HUES64 (cell line): Measurements from ENCODE around the gene ANK2.

ENCODE experiments used
- H3K27ac ChIP-seq: 2 replicates; pipeline ENCODE4 v1.7.0; 2013; ENCODE audit warnings: low read depth, low read length, inconsistent platforms
- H3K27me3 ChIP-seq: 2 replicates; pipeline ENCODE4 v1.6.1; 2013; ENCODE audit warnings: mild to moderate bottlenecking, low read length; ENCODE audit not compliant: insufficient read depth
- H3K36me3 ChIP-seq: 2 replicates; pipeline ENCODE4 v1.6.1; 2013; ENCODE audit warnings: mild to moderate bottlenecking, low read length; ENCODE audit not compliant: insufficient read depth
- H3K4me1 ChIP-seq: 2 replicates; pipeline ENCODE4 v1.6.1; 2013; ENCODE audit warnings: mild to moderate bottlenecking, low read length, moderate library complexity; ENCODE audit not compliant: insufficient read depth
- H3K4me3 ChIP-seq: 2 replicates; pipeline ENCODE4 v1.5.1; 2013; ENCODE audit warnings: mild to moderate bottlenecking, low read length, moderate library complexity
- H3K9ac ChIP-seq: 2 replicates; pipeline ENCODE4 v1.6.1; 2013; ENCODE audit warnings: mild to moderate bottlenecking, low read depth, low read length
- H3K9me3 ChIP-seq: 2 replicates; pipeline ENCODE4 v1.6.1; 2013; ENCODE audit warnings: low read depth, low read length; ENCODE audit not compliant: insufficient read depth
- WGBS: fragments of 150-250, 120-280 bp; methylation state at CpG from one replicate; pipeline ENCODE4 v1.1.7; 2013; ENCODE audit warnings: missing lambda C conversion rate; 5-methylcytosine and 5-hydroxymethylcytosine counted together

The ANK2 gene

DNA sequence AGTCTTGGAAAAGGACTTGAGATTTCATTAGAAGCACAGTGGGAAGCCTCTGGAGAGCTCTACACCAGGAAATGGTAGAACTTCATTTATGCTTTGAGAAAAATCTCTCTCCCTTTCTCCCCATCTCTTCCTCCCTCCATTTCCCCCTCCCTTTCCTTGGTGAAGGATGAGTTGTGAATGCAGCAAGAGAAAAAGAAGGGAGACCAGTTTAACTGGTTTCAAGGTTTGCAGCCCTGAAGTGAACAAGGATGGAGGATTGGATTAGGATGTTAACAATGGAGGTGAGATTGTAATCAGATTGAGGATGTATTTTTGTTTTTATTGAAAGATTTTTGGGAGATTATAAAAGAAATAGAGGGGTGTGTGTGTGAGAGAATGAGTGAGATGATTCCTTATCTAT is 99.5 kb downstream of the ANK2 start:
- no peaks in the 10 kb centered on the region for H3K9me3 ChIP-seq
- no peak overlapping the region for H3K27ac ChIP-seq
- no peaks in the 10 kb centered on the region; the same call in 1 of the 2 replicates for H3K36me3 ChIP-seq
- no peak overlapping the region for H3K9ac ChIP-seq
- H3K4me3 ChIP-seq, result no peak overlapping the region
- H3K4me1 ChIP-seq, result peaks cover 46% of the 10 kb centered on the region
- no peaks in the 10 kb centered on the region for H3K27me3 ChIP-seq

DNA sequence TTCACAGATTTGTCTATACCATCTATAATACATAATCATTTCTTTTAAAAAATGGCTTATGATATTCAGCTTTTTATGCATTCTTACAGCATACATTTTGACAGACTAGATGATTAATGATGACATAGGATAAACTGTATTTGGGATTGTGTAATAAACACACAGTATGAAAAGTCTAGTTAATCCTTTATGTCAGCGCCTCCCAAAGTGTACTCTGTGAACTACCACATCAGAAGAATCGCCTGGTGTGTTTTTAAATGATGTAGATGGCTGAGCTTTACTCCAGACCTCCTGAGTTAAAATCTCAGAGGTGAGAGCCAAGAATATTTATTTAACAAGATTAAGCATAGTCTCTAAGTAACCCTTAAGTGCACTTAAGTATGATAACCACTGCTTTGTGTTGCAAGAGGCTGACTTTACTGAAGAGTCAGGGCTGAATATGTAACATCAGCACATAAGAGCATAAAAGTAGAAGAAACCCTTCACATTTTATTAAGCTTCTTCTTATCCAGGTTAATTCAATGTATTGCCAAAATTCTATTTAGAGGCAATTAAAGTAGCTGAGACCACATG is 104.2 kb downstream of the ANK2 start:
- H3K9ac ChIP-seq, result no peak overlapping the region
- no peaks in the 10 kb centered on the region for H3K27me3 ChIP-seq
- H3K4me1 ChIP-seq, result peaks cover 6% of the 10 kb centered on the region
- no peaks in the 10 kb centered on the region; the same call in 1 of the 2 replicates for H3K36me3 ChIP-seq
- no peak overlapping the region for H3K4me3 ChIP-seq
- H3K27ac ChIP-seq, result no peak overlapping the region
- no peaks in the 10 kb centered on the region for H3K9me3 ChIP-seq
- WGBS, result 93% methylated on average over 2 of the region's 2 CpGs

DNA sequence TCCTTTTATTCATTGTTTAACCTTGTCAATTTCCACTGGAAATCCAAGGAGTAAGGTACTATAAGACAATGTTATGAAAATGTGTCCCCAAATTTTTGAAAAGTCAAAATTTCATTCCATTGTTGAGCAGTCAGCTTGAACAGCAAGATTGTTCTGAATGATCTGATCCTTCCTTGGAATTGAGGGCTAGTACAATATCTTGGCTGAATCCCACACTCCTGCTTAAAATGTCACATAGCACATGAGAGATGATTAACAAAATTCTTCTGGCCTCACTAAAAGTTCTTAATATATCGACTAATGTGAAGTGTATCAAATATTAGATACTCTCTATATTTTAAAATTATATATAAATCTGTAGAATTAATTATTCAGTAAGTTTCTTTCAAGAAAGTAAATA is 104.8 kb downstream of the ANK2 start:
- H3K4me1 ChIP-seq, result no peaks in the 10 kb centered on the region
- no peaks in the 10 kb centered on the region; the same call in 1 of the 2 replicates for H3K36me3 ChIP-seq
- no CpG with 5 or more reads among the region's 1 CpG for WGBS
- no peak overlapping the region for H3K4me3 ChIP-seq
- no peak overlapping the region for H3K9ac ChIP-seq
- H3K27ac ChIP-seq, result no peak overlapping the region
- no peaks in the 10 kb centered on the region for H3K27me3 ChIP-seq
- no peaks in the 10 kb centered on the region for H3K9me3 ChIP-seq

DNA sequence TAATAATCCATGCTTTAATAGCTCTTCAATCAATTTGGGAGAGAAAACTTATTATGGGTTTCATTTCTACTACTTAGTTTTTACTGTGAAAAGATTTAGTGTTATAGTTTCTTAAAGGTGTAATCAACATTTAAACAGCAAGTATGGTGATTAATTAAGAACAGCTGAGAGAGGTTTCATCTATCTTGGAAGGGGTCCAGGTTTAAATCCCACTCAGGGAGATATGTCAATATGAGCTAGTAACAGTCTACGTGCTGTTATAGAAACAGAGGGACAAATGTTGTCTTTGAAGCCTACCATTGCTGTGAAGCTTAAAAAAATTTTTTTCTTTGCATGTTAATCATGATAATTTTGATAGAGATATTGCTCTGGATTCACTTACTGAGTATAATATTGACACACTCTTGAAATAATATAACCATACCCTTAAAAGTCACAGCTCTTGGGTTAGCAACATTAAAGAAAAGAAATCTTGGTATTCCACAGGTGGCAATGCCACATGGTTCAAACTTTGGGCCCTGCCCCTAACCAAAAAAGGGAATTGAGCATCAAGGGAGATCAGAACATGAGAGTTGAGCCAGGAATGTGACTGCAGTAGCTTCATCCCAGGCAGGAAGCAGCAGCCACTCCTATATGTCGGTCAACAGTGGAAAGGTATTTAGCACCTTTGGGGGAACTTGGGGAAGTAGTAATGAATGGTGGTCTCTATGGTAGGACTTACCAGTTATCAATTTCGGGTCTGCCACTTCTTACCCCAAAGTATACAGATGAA is 107.8 kb downstream of the ANK2 start:
- no peaks in the 10 kb centered on the region for H3K9me3 ChIP-seq
- H3K9ac ChIP-seq, result no peak overlapping the region
- no peak overlapping the region for H3K27ac ChIP-seq
- H3K36me3 ChIP-seq, result no peaks in the 10 kb centered on the region
- WGBS, result 87% methylated on average over 2 of the region's 3 CpGs
- H3K27me3 ChIP-seq, result no peaks in the 10 kb centered on the region
- no peaks in the 10 kb centered on the region for H3K4me1 ChIP-seq
- H3K4me3 ChIP-seq, result no peak overlapping the region

DNA sequence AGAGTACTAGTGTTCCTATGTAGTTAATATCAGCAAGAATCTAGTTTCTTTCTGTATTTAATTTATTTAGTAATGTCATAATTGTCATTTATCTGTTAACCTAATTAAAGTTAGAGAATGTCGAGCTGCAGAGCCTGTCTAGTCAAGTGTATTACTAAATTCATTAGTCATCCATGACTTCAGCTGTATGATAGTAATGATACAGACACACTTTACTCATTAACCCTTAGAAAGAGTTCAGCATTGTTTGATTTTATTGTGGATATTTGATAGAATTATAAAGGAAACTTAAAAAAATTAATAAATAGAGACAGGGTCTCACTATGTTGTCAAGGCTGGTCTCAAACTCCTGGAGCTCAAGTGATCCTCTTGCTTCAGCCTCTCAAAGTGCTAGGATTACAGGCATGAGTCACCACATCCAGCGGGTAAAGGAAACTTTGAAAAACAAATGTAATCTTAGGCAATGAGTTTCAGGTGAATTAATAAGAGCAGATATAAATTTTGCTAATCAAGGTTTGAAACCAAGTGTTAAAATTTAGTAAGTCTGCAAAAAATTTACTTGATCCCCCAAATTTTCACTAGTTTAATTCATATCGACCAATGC is 110.6 kb downstream of the ANK2 start:
- Histone ChIP-seq H3K27me3 (no peaks in the 10 kb centered on the region), H3K27ac (no peak overlapping the region), H3K4me1 (no peaks in the 10 kb centered on the region), H3K4me3 (no peak overlapping the region), H3K36me3 (no peaks in the 10 kb centered on the region), H3K9me3 (no peaks in the 10 kb centered on the region), H3K9ac (no peak overlapping the region)
- WGBS, result 98% methylated on average over 2 of the region's 3 CpGs

DNA sequence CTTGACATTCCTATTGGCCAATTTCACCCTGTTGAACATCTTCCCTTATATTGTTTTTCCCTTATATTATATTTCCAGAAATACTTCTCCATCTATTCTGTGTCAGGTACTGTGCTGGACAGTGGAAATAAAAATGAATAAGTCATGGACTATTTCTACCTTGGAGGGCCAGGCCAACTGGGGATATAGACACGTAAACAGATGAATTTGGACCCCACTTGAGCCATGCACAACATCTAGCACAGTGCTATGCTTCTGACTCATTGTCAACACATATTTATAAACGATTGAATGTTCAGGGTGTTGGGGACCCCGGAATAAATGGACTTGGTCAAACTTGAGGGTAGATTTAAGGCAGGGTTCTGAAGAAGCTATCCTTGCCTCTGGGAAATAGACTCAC is 111.1 kb downstream of the ANK2 start:
- H3K27me3 ChIP-seq, result no peaks in the 10 kb centered on the region
- no peaks in the 10 kb centered on the region for H3K9me3 ChIP-seq
- no peaks in the 10 kb centered on the region for H3K4me1 ChIP-seq
- WGBS, result 99% methylated on average over 3 of the region's 3 CpGs
- H3K4me3 ChIP-seq, result no peak overlapping the region
- H3K27ac ChIP-seq, result no peak overlapping the region
- no peaks in the 10 kb centered on the region for H3K36me3 ChIP-seq
- H3K9ac ChIP-seq, result no peak overlapping the region

DNA sequence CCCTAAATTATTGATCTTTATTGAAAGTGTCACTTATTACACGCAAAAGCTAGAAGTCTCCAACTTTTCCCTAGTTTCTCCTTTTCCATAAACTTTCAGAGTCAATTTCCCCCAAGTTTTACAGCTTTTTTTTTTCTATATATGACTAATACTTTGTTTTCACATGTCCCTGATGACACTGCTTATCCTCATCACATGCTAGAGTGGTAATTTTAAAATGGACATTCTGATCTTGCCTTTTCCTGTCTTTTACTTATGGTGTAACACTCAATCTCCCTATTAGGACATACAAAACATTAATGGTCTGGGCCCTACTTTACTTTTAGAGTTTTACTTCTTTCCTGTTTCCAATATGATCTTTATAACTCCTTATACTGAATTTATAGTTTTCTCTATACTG is 112.6 kb downstream of the ANK2 start:
- H3K9me3 ChIP-seq, result no peaks in the 10 kb centered on the region
- no peak overlapping the region for H3K4me3 ChIP-seq
- H3K4me1 ChIP-seq, result no peaks in the 10 kb centered on the region
- H3K27me3 ChIP-seq, result no peaks in the 10 kb centered on the region
- WGBS, result 88% methylated on average over 1 of the region's 1 CpG
- no peak overlapping the region for H3K27ac ChIP-seq
- no peaks in the 10 kb centered on the region for H3K36me3 ChIP-seq
- no peak overlapping the region for H3K9ac ChIP-seq

DNA sequence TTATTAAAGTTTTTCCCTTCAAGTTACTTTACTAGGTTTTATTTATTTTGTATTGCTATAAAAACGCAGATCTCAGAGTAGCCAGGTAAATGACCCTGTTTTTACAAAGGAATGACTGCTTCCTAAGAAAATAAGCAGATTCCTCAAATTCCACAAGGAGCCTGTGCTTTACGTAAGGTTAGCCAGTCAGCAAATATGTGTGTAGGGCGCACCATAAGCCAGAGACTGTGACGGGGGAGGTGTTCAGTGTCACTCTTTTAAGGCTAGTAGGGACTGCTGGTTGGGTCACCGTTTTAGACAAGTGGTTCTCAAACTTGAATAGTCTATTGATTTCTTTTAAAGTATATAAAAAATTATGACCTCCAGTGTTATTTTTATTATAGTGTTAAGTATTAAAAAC is 119.9 kb downstream of the ANK2 start:
- no peaks in the 10 kb centered on the region for H3K27me3 ChIP-seq
- 59% methylated on average over 5 of the region's 5 CpGs for WGBS
- no peak overlapping the region for H3K9ac ChIP-seq
- 0 out of 2 replicates have a peak, but pooled peaks cover under 1% of the 10 kb centered on the region for H3K36me3 ChIP-seq
- H3K4me3 ChIP-seq, result no peak overlapping the region
- H3K27ac ChIP-seq, result peak overlapping the region; percentile 7; the same call in 1 of the 2 replicates
- H3K9me3 ChIP-seq, result no peaks in the 10 kb centered on the region
- peaks cover 29% of the 10 kb centered on the region for H3K4me1 ChIP-seq

DNA sequence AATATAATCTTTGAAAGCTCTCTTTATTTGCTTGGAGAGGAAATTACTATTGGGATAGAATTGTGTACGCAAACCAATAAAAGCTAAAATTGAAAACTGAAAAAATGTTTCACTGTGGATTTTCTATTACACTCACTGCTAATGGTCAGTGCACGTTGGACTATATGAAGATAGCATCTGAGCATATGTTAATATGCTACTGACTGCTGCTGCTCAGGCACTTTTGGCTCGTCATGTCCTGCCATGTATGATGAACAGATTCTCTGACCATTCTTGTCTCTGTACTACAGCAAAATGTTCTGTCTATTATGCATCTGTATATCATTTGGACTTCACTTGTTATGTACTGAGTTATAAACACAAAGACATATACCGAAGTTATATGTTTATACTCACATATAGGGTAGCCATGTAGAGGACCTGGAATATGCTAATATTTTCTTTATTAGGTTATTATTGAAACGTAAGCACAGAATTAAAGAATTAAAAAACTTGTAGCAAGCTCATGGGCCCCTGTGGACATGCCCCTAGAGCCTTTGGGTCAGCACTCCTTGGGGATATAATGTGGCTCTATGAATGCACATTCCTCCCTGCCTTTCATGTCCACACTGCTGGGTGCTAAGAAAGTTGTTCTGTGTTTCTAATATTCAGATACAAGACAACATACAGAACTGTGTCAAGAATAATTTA is 120.8 kb downstream of the ANK2 start:
- Histone ChIP-seq H3K4me3 (no peak overlapping the region), H3K9ac (no peak overlapping the region), H3K36me3 (peaks cover 7% of the 10 kb centered on the region; the same call in 1 of the 2 replicates), H3K9me3 (no peaks in the 10 kb centered on the region), H3K4me1 (peaks cover 29% of the 10 kb centered on the region), H3K27ac (no peak overlapping the region), H3K27me3 (no peaks in the 10 kb centered on the region)
- WGBS, result 96% methylated on average over 4 of the region's 5 CpGs

DNA sequence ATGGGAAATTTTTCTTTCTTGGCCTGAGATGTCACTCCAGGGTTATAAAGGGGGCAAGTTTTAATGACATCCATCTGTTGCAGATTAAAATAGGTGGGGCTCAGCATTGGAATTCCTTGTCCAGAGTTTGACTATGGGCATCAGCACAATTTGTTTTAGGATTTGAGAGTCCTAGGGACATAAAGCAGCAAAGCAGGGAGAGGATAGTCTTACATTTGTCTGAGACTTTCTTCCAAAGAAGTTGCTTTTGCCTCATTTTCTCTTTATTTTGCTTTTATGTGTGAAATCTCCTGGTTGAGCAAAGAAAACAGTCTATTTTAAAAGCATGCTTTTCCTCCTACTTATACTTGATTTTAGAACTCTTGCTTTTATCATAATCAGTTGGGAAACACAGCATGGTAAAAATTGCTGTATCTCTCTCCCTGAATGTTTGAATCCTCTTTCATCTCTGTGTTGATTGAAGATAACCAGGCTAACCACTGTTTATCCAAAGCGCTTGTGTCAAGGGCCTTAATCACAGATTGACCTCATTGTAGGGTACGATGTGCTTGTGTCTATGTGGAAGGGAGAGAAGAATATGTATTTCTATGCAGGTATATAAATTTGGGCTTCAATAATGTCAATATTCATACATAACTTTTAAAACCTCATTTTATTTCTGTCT is 121.5 kb downstream of the ANK2 start:
- peaks cover 29% of the 10 kb centered on the region for H3K4me1 ChIP-seq
- H3K36me3 ChIP-seq, result peaks cover 7% of the 10 kb centered on the region; the same call in 1 of the 2 replicates
- no peaks in the 10 kb centered on the region for H3K27me3 ChIP-seq
- no peak overlapping the region for H3K9ac ChIP-seq
- WGBS, result 82% methylated on average over 2 of the region's 2 CpGs
- no peaks in the 10 kb centered on the region for H3K9me3 ChIP-seq
- no peak overlapping the region for H3K27ac ChIP-seq
- no peak overlapping the region for H3K4me3 ChIP-seq
